Kasumi-1 (cell line): Measurements from ENCODE around the gene HOXB4.

Source experiments
- DNase-seq, 2 experiments: peaks; one replicate each; lab custom pipeline; 2025; lab: John Stamatoyannopoulos, UW

HOXB4 gene

GRCh38 chr17:48589831-48590606, 11.9 kb upstream of the HOXB4 start, which contains the start of gene HOXB3:
Gene HOXB3, minus strand, starts transcription at chr17:48590241. Its CDS starts 37,767 bp downstream, at chr17:48552474.
- DNase-seq = no peak

GRCh38 chr17:48589060-48589830, 11.1 kb upstream of the HOXB4 start:
- DNase-seq = no peak

GRCh38 chr17:48588528-48588927, 10.4 kb upstream of the HOXB4 start:
- no peak for DNase-seq

- DNase-seq = no peak
These were observed 9.9 kb upstream of the HOXB4 start for GRCh38 chr17:48588074-48588415.

GRCh38 chr17:48587276-48588073, 9.3 kb upstream of the HOXB4 start:
- DNase-seq = no peak

- DNase-seq = no peak
These were observed 8.5 kb upstream of the HOXB4 start for GRCh38 chr17:48586355-48587258.

GRCh38 chr17:48584223-48584741, 6.1 kb upstream of the HOXB4 start:
- no peak for DNase-seq

GRCh38 chr17:48583708-48584222, 5.6 kb upstream of the HOXB4 start:
- DNase-seq = no peak

- DNase-seq = no peak
These were observed 4.6 kb upstream of the HOXB4 start for GRCh38 chr17:48582750-48583069.

GRCh38 chr17:48579760-48580554, 1.8 kb upstream of the HOXB4 start:
- DNase-seq = no peak

- no peak for DNase-seq
These were observed 1.3 kb upstream of the HOXB4 start for GRCh38 chr17:48579471-48579759.

- no peak for DNase-seq
These were observed 693 bp upstream of the HOXB4 start for GRCh38 chr17:48578616-48579470.

- DNase-seq = no peak
These were observed 712 bp downstream of the HOXB4 start for GRCh38 chr17:48577330-48577945.

- DNase-seq = no peak
These were observed 1.5 kb downstream of the HOXB4 start for GRCh38 chr17:48576479-48577309.

- no peak for DNase-seq
These were observed 2.3 kb downstream of the HOXB4 start for GRCh38 chr17:48575673-48576478.

GRCh38 chr17:48575066-48575582, 3.0 kb downstream of the HOXB4 start:
- no peak for DNase-seq

GRCh38 chr17:48574505-48575065, 3.6 kb downstream of the HOXB4 start:
- DNase-seq = no peak
